WI38 (cell line): Measurements from ENCODE around the gene INHBE.
"Not testable (repeated sequence)": the region's sequence is repeated elsewhere in the genome, so short reads cannot be mapped to it uniquely, and the experiment has no call there.

ENCODE experiments used
- H3K4me3 ChIP-seq: 2 replicates; pipeline ENCODE4 v1.5.1; 2011; ENCODE audit warnings: low read depth, mild to moderate bottlenecking, control low read depth, low read length
- CTCF ChIP-seq: IDR thresholded peaks from 2 replicates; pipeline ENCODE4 v1.5.1; 2012; ENCODE audit warnings: low read depth, mild to moderate bottlenecking, control low read depth, low read length

The INHBE gene

DNA sequence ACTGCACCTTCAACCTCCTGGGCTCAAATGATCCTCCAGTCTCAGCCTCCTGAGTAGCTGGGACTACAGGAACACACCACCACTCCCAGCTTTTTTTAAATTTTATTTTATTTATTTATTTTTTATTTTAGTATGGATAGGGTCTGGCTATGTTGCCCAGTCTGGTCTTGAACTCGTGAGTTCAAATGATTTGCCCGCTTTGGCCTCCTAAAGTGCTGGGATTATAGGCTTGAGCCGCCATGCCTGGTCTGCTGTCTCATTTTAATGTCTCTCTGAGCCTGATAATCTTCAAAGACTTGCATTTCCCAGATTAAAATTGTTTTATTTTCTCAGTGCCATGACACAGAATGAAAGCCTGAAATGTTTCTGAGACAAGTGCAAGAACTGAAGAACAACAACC is 21.7 kb upstream of the INHBE start:
- H3K4me3 ChIP-seq = no peak overlapping the region
- no peak for TF ChIP-seq CTCF

- no peak for TF ChIP-seq CTCF
- H3K4me3 ChIP-seq = no peak within 1 kb of the TSS
Observed at GRCh38 chr12:57434517-57435223, 20.4 kb upstream of the INHBE start, which contains the start of gene INHBC. INHBC (plus strand) TSS chr12:57434784; CDS start chr12:57434887, 103 bp downstream.

- no peak overlapping the region for H3K4me3 ChIP-seq
Observed at GRCh38 chr12:57435293-57435692, 19.8 kb upstream of the INHBE start.

GRCh38 chr12:57438400-57438799 is 16.7 kb upstream of the INHBE start:
- H3K4me3 ChIP-seq = no peak overlapping the region
- no peak for TF ChIP-seq CTCF

More at GRCh38 chr12:57435293-57435692, 19.8 kb upstream of the INHBE start:
- no peak for TF ChIP-seq CTCF

- no peak for TF ChIP-seq CTCF
- H3K4me3 ChIP-seq = no peak overlapping the region
Observed at GRCh38 chr12:57439762-57440266, 15.3 kb upstream of the INHBE start.

- not testable (repeated sequence) for H3K4me3 ChIP-seq
Observed at GRCh38 chr12:57441393-57441792, 13.7 kb upstream of the INHBE start.

DNA sequence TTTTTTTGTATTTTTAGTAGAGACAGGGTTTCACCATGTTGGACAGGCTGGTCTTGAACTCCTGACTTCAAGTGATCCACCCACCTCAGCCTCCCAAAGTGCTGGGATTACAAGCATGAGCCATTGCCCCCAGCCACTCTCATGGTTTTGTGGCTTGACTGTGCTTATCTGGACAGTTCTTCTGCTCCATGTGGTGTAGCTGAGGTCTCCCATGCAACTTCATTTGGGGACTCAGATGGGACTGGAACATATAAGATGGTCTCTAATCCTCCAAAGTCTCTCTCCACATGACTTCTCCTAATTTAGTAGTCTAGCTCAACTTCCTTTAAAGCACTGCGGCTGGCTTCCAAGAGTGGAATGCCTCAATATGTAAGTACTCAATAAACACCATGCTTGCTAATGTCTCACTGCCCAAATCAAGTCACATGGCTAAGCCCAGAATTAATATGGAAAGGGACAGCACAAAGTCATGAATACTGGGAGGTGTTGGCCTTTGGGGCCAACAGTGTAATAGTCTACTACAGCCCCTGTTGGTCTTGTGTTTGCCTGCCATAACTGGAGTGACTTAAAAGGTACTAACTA is 13.2 kb upstream of the INHBE start:
- no peak for TF ChIP-seq CTCF

GRCh38 chr12:57444337-57444736 is 10.8 kb upstream of the INHBE start:
- H3K4me3 ChIP-seq = not testable (repeated sequence)

More for the DNA sequence above, 13.2 kb upstream of the INHBE start:
- H3K4me3 ChIP-seq = no peak overlapping the region
